MM.1S (cell line): Measurements from ENCODE around the gene E4F1.

ENCODE experiments used
- DNase-seq: peaks from one replicate; pipeline ENCODE4 v3.0.0-alpha.2; 2015
- H2AFZ ChIP-seq: fragments of 300-600 bp; sonication (generic); 2 replicates; pipeline ENCODE4 v1.6.0; 2016; ENCODE audit warnings: antibody characterized with exemption, low read length
- H3F3A ChIP-seq: fragments of 300-600 bp; sonication (generic); 2 replicates; pipeline ENCODE4 v1.6.1; 2016; ENCODE audit warnings: mild to moderate bottlenecking, antibody characterized with exemption, low read length, moderate library complexity, mixed read lengths; ENCODE audit not compliant: insufficient read depth
- H3K27ac ChIP-seq: fragments of 300-600 bp; sonication (generic); 2 replicates; pipeline ENCODE4 v1.5.1; 2016; ENCODE audit warnings: mild to moderate bottlenecking, low read length
- H3K27me3 ChIP-seq: fragments of 300-600 bp; sonication (generic); replicated peaks from 2 replicates; pipeline ENCODE4 v1.6.0; 2016; ENCODE audit warnings: low read length; ENCODE audit not compliant: insufficient read depth
- H3K36me3 ChIP-seq: fragments of 300-600 bp; sonication (generic); replicated peaks from 2 replicates; pipeline ENCODE4 v1.6.1; 2016; ENCODE audit warnings: mild to moderate bottlenecking, low read length, mixed read lengths; ENCODE audit not compliant: insufficient read depth
- H3K4me1 ChIP-seq: fragments of 300-600 bp; sonication (generic); 2 replicates; pipeline ENCODE4 v1.6.1; 2016; ENCODE audit warnings: low read length, mixed read lengths
- H3K4me2 ChIP-seq: fragments of 300-600 bp; sonication (generic); 2 replicates; pipeline ENCODE4 v1.6.0; 2016; ENCODE audit warnings: low read depth, low read length
- H3K4me3 ChIP-seq: fragments of 300-600 bp; sonication (generic); 2 replicates; pipeline ENCODE4 v1.5.1; 2016; ENCODE audit warnings: low read length, mixed read lengths
- H3K79me2 ChIP-seq: fragments of 300-600 bp; sonication (generic); 2 replicates; pipeline ENCODE4 v1.6.1; 2016; ENCODE audit warnings: mixed run types, low read length, mixed read lengths
- H3K9ac ChIP-seq: fragments of 300-600 bp; sonication (generic); 2 replicates; pipeline ENCODE4 v1.6.1; 2016; ENCODE audit warnings: low read length, mixed read lengths
- H3K9me2 ChIP-seq: fragments of 300-600 bp; sonication (generic); replicated peaks from 2 replicates; pipeline ENCODE4 v1.6.1; 2016; ENCODE audit warnings: mild to moderate bottlenecking, low read length, mixed read lengths; ENCODE audit not compliant: insufficient read depth
- H3K9me3 ChIP-seq: fragments of 300-600 bp; sonication (generic); replicated peaks from 2 replicates; pipeline ENCODE4 v1.6.1; 2016; ENCODE audit warnings: mild to moderate bottlenecking, low read length, mixed read lengths; ENCODE audit not compliant: insufficient read depth
- H4K20me1 ChIP-seq: fragments of 300-600 bp; sonication (generic); 2 replicates; pipeline ENCODE4 v1.6.1; 2016; ENCODE audit warnings: mild to moderate bottlenecking, low read length, moderate library complexity, mixed read lengths; ENCODE audit not compliant: insufficient read depth
- EZH2 ChIP-seq: fragments of 300-600 bp; sonication (generic); optimal IDR thresholded peaks from 2 replicates; pipeline ENCODE3; 2017; ENCODE audit warnings: low read depth, mild to moderate bottlenecking, antibody characterized with exemption, low read length, mixed read lengths
- EZH2phosphoT487 ChIP-seq: fragments of 300-600 bp; sonication (generic); IDR thresholded peaks from 2 replicates; pipeline ENCODE4 v1.6.1; 2018; ENCODE audit warnings: antibody characterized with exemption, low read length
- TF ChIP-seq, protein P1 (sequence below): fragments of 300-600 bp; sonication (generic); IDR thresholded peaks from 2 replicates; pipeline ENCODE4 v1.5.1; 2016; ENCODE audit warnings: antibody characterized with exemption, low read length, mixed read lengths

E4F1 gene

DNA sequence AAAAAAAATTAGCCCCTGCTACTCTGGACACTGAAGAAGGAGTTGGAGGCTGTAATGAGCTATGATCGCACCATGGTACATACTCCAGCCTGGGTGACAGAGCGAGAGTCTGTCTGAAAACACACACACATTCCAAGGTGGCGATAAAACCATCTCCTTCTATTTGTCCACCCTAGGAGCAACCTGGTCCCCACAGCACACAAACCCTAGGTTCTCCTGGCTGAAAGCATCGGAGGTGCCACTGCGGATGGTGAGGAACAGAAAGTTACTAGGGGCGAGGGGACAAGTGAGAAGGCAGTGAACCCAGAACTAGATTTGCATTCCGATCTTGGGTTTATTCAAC lies 29.4 kb downstream of the E4F1 start:
- no peak overlapping the region; the same call in 1 of the 2 replicates for H3K27ac ChIP-seq

DNA sequence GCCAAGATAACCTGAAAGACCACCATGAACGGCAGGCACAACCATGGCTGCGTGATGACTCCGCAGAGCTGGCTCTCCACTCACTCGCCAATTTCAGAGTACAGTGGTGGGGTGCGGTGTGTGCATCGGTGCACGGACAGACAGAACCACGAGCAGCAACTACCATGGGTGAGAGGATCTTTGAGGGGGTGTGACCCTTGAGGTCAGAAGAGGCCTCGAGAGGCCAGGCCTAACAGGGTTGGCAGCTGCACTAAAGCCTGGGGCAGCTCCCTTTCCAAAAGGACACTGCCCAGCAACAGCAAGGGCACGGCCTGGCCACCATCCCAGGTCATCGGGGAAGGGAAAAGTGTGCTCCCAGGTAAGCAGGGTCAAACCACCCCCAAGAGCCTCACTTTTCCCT lies 29.9 kb downstream of the E4F1 start:
- H3K4me2 ChIP-seq = no peak overlapping the region
- no peak overlapping the region for H3K9ac ChIP-seq

More for the DNA sequence above, 29.4 kb downstream of the E4F1 start:
- no peak overlapping the region for H3K9ac ChIP-seq
- H3K27me3 ChIP-seq = no peaks in the 10 kb centered on the region
- no peaks in the 10 kb centered on the region for H3K9me3 ChIP-seq
- peaks cover 7% of the 10 kb centered on the region for H3K4me1 ChIP-seq
- H3K36me3 ChIP-seq = peaks cover 21% of the 10 kb centered on the region
- TF ChIP-seq, protein P1, sequence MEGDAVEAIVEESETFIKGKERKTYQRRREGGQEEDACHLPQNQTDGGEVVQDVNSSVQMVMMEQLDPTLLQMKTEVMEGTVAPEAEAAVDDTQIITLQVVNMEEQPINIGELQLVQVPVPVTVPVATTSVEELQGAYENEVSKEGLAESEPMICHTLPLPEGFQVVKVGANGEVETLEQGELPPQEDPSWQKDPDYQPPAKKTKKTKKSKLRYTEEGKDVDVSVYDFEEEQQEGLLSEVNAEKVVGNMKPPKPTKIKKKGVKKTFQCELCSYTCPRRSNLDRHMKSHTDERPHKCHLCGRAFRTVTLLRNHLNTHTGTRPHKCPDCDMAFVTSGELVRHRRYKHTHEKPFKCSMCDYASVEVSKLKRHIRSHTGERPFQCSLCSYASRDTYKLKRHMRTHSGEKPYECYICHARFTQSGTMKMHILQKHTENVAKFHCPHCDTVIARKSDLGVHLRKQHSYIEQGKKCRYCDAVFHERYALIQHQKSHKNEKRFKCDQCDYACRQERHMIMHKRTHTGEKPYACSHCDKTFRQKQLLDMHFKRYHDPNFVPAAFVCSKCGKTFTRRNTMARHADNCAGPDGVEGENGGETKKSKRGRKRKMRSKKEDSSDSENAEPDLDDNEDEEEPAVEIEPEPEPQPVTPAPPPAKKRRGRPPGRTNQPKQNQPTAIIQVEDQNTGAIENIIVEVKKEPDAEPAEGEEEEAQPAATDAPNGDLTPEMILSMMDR = no peak
- H3K4me2 ChIP-seq = no peak overlapping the region
- no peaks in the 10 kb centered on the region for H3K9me2 ChIP-seq
- H4K20me1 ChIP-seq = no peaks in the 10 kb centered on the region
- no peak overlapping the region for H3K4me3 ChIP-seq
- peaks cover 36% of the 10 kb centered on the region for H3F3A ChIP-seq
- no peak overlapping the region for H2AFZ ChIP-seq
- peaks cover 58% of the 10 kb centered on the region for H3K79me2 ChIP-seq
- DNase-seq = no peak

DNA sequence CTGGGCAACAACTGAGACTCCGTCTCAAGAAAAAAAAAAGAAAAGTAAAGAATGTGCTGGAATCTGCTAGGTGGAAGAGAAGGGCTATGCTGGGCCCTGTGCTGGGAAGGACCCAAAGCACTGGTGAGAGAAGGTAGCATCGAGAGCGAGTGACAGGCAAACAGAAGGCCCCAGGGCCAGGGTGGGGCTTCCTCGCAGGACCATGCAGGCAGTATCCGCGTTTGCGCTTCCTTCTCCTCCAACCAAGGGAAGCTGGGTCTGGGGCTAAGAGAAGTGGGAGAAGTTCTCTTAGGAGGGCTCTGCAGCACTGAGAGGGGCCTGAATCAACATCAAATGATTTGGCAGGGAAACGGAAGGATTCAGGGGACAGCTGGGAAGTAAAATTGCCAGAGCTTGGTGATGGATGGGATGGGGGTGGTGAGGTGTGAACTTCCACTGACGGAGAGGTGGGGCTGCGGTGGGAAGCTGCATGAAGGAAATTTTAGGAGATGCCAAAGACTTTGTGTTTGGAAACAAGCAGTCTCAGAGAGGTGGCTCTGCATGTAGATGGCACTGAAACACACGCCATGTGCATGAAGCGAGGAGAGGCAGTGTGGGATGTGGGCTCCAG lies 33.2 kb downstream of the E4F1 start:
- Histone ChIP-seq H3K36me3 (peaks cover 43% of the 10 kb centered on the region), H3K27me3 (no peaks in the 10 kb centered on the region), H3K9me2 (no peaks in the 10 kb centered on the region), H3F3A (peaks cover 23% of the 10 kb centered on the region), H3K9me3 (no peaks in the 10 kb centered on the region), H3K9ac (no peak overlapping the region), H2AFZ (no peak overlapping the region), H3K79me2 (peaks cover 64% of the 10 kb centered on the region), H3K4me2 (no peak overlapping the region), H3K4me1 (peaks cover 7% of the 10 kb centered on the region), H3K4me3 (no peak overlapping the region), H3K27ac (no peak overlapping the region), H4K20me1 (no peaks in the 10 kb centered on the region)
- DNase-seq = no peak
- TF ChIP-seq, protein P1 = no peak
- TF ChIP-seq EZH2 (no peak), EZH2phosphoT487 (no peak)

More for the DNA sequence above, 29.9 kb downstream of the E4F1 start:
- no peaks in the 10 kb centered on the region for H3K9me2 ChIP-seq
- DNase-seq = no peak
- H3K36me3 ChIP-seq = peaks cover 26% of the 10 kb centered on the region
- H3K79me2 ChIP-seq = peaks cover 58% of the 10 kb centered on the region
- no peak overlapping the region for H2AFZ ChIP-seq
- H3K27me3 ChIP-seq = no peaks in the 10 kb centered on the region
- peaks cover 36% of the 10 kb centered on the region for H3F3A ChIP-seq
- no peak overlapping the region for H3K4me3 ChIP-seq
- H4K20me1 ChIP-seq = no peaks in the 10 kb centered on the region
- peaks cover 7% of the 10 kb centered on the region for H3K4me1 ChIP-seq
- H3K9me3 ChIP-seq = no peaks in the 10 kb centered on the region
- TF ChIP-seq, protein P1 = no peak
- TF ChIP-seq EZH2phosphoT487 (no peak), EZH2 (no peak)
- H3K27ac ChIP-seq = no peak overlapping the region
